Measurements from ENCODE around the gene PEMT.

- TF ChIP-seq GATA3 (IDR thresholded peaks at IDR 0.05; ENCODE audit: low read depth, low read length) (no peak), GATA2 (IDR thresholded peaks at IDR 0.05; ENCODE audit: low read depth, low read length) (no peak)
Measured at GRCh38 chr17:17536702-17537101, 54.8 kb downstream of the PEMT start.
